Prostate gland (tissue), 2 donors: ENCODE data around the gene DHX30.

Experiments
- POLR2A ChIP-seq: fragments of 450-650 bp; IDR thresholded peaks from one replicate; pipeline ENCODE4 v1.6.1; 2016; ENCODE audit warnings: antibody characterized with exemption, mild to moderate bottlenecking
- TF ChIP-seq, protein P1 (sequence below), 4 experiments: fragments of 200-600 bp in 2 of 4; fragments of 450-650 bp in 2 of 4; sonication (generic) in 2 of 4; IDR thresholded peaks; 1 replicate in 3 of 4; 2 replicates in 1 of 4; pipeline ENCODE4 v1.5.1; 2016 to 2019; ENCODE audit warnings: antibody characterized with exemption in 4 of 4, mild to moderate bottlenecking in 2 of 4, moderate library complexity in 2 of 4

DNA sequence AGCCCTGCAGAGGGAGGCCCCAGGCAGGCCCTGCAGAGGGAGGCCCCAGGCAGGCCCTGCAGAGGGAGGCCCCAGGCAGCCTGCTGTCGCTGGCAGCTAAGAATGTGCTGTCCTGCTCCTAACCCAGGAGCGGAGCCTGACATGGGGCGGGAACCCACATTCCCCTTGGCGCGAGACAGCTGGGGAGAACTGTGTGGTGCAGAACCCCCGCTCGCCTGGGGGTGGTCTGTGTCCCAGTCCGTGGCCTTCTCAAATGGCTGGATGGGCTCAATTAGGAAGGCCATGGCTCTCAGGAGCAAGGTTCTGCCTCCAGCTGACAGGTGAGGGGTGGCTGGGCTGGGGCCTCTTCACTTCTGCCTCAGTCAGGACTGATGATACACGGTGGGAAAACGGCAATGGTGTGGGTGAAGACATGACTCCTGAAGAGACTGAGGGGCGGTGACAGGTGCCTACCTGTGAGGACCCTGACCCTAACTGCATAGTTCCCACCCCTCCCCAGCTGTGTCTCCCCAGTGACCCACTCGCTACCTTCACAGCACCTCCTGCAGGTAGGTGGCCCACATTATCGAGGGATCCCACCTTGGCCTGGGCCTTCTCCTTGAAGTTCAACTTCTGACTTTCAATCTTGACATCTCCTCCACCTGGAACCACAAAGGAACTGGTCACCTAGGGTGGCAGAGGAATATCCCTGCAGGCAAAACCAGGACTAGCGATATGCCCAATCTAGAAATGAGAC lies 52.0 kb downstream of the DHX30 start:
- TF ChIP-seq, protein P1, sequence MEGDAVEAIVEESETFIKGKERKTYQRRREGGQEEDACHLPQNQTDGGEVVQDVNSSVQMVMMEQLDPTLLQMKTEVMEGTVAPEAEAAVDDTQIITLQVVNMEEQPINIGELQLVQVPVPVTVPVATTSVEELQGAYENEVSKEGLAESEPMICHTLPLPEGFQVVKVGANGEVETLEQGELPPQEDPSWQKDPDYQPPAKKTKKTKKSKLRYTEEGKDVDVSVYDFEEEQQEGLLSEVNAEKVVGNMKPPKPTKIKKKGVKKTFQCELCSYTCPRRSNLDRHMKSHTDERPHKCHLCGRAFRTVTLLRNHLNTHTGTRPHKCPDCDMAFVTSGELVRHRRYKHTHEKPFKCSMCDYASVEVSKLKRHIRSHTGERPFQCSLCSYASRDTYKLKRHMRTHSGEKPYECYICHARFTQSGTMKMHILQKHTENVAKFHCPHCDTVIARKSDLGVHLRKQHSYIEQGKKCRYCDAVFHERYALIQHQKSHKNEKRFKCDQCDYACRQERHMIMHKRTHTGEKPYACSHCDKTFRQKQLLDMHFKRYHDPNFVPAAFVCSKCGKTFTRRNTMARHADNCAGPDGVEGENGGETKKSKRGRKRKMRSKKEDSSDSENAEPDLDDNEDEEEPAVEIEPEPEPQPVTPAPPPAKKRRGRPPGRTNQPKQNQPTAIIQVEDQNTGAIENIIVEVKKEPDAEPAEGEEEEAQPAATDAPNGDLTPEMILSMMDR (IDR thresholded peaks at IDR 0.05) = no peak
- no peak for TF ChIP-seq POLR2A
